KMS-11 (cell line): ENCODE results near the gene NFYA.

Source experiments
- H2AFZ ChIP-seq: fragments of 200-600 bp; sonication (generic); 2 replicates; pipeline ENCODE4 v1.6.1; 2016; ENCODE audit warnings: antibody characterized with exemption, mixed run types, low read depth
- H3K27ac ChIP-seq: fragments of 200-600 bp; sonication (generic); 2 replicates; pipeline ENCODE4 v1.6.1; 2016; ENCODE audit warnings: mild to moderate bottlenecking, mixed run types
- H3K27me3 ChIP-seq: fragments of 200-600 bp; sonication (generic); 2 replicates; pipeline ENCODE4 v1.6.1; 2017; ENCODE audit warnings: mild to moderate bottlenecking, low read depth, mixed run types, moderate library complexity; ENCODE audit not compliant: insufficient read depth
- H3K36me3 ChIP-seq: fragments of 200-600 bp; sonication (generic); 2 replicates; pipeline ENCODE4 v1.6.1; 2017; ENCODE audit warnings: mild to moderate bottlenecking, mixed run types; ENCODE audit not compliant: insufficient read depth
- H3K4me1 ChIP-seq: fragments of 200-600 bp; sonication (generic); 2 replicates; pipeline ENCODE4 v1.6.1; 2016; ENCODE audit warnings: mild to moderate bottlenecking, low read depth, mixed run types; ENCODE audit not compliant: poor library complexity, severe bottlenecking
- H3K4me2 ChIP-seq: fragments of 200-600 bp; sonication (generic); 2 replicates; pipeline ENCODE4 v1.7.0; 2016; ENCODE audit warnings: mild to moderate bottlenecking, mixed run types
- H3K4me3 ChIP-seq: fragments of 200-600 bp; sonication (generic); IDR thresholded peaks from 2 replicates; pipeline ENCODE4 v1.6.1; 2017; ENCODE audit warnings: low read depth, low read length, mixed read lengths; ENCODE audit not compliant: insufficient read depth
- H3K79me2 ChIP-seq: fragments of 200-600 bp; sonication (generic); 2 replicates; pipeline ENCODE4 v1.6.1; 2016; ENCODE audit warnings: low read depth, mixed run types; ENCODE audit not compliant: insufficient read depth
- H3K9ac ChIP-seq: fragments of 200-600 bp; sonication (generic); 2 replicates; pipeline ENCODE4 v1.6.1; 2016; ENCODE audit warnings: mild to moderate bottlenecking, mixed run types
- H4K20me1 ChIP-seq: fragments of 200-600 bp; sonication (generic); 2 replicates; pipeline ENCODE4 v1.6.1; 2016; ENCODE audit warnings: mild to moderate bottlenecking, mixed run types; ENCODE audit not compliant: insufficient read depth
- TF ChIP-seq, protein P1 (sequence below): fragments of 200-600 bp; sonication (generic); conservative IDR thresholded peaks from 2 replicates; pipeline ENCODE4 v1.6.1; 2017; ENCODE audit warnings: low read depth, mild to moderate bottlenecking, antibody characterized with exemption, low read length, moderate library complexity, mixed read lengths

Gene NFYA

DNA sequence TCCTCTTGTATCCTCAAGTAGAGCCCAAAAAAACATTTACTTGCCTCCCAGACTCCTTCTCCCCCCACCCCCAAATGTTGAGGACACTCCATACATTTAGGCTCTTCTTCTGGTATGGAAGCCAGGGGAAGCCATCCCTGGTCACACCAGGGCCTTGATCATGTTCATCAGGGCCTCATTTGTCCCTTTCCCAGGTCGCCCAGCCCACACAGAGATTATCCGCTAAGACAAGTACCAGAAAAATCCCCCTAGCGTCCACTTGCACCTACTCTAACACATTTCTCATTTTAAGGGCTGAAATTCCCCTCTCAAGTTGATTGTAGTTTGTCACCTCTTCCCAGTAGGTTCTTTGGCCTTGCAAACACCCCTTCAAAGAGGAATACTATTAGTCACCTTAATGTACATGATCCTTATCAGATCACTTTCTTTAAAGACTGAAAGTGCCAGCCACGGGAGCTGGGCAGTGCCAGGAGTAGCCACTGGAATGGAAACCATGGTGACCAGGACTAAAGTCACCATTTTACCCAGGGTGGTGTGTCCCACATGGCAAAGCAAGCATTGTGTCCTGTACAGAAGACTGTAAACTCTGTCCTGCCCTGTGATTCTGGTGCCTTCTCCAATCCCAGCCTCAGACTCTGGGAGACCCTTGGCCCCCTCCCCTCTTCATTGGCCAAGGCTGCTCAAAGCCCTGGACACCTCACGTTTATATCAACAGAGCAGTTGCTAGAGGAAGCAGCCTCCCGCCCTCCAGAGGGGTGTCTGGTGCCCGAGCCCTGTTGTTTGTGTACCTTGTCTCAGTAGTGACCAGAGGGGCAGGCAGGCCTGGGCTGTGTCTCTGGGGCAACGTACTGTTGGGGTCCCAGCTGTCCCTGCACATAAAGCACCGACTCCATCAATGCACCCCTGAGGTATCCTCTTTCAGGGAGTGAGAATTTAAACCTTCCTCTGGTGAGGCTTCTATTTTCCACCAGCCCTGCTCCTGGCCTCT, 24.7 kb upstream of the NFYA start:
- H3K4me1 ChIP-seq, result no peaks in the 10 kb centered on the region
- no peak overlapping the region for H3K9ac ChIP-seq
- H4K20me1 ChIP-seq, result no peaks in the 10 kb centered on the region
- H2AFZ ChIP-seq, result no peak overlapping the region
- no peak overlapping the region for H3K4me2 ChIP-seq
- no peaks in the 10 kb centered on the region for H3K27me3 ChIP-seq
- no peak overlapping the region for H3K4me3 ChIP-seq
- TF ChIP-seq, protein P1, sequence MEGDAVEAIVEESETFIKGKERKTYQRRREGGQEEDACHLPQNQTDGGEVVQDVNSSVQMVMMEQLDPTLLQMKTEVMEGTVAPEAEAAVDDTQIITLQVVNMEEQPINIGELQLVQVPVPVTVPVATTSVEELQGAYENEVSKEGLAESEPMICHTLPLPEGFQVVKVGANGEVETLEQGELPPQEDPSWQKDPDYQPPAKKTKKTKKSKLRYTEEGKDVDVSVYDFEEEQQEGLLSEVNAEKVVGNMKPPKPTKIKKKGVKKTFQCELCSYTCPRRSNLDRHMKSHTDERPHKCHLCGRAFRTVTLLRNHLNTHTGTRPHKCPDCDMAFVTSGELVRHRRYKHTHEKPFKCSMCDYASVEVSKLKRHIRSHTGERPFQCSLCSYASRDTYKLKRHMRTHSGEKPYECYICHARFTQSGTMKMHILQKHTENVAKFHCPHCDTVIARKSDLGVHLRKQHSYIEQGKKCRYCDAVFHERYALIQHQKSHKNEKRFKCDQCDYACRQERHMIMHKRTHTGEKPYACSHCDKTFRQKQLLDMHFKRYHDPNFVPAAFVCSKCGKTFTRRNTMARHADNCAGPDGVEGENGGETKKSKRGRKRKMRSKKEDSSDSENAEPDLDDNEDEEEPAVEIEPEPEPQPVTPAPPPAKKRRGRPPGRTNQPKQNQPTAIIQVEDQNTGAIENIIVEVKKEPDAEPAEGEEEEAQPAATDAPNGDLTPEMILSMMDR, result no peak
- H3K27ac ChIP-seq, result no peak overlapping the region
- H3K36me3 ChIP-seq, result no peaks in the 10 kb centered on the region
- no peaks in the 10 kb centered on the region for H3K79me2 ChIP-seq

DNA sequence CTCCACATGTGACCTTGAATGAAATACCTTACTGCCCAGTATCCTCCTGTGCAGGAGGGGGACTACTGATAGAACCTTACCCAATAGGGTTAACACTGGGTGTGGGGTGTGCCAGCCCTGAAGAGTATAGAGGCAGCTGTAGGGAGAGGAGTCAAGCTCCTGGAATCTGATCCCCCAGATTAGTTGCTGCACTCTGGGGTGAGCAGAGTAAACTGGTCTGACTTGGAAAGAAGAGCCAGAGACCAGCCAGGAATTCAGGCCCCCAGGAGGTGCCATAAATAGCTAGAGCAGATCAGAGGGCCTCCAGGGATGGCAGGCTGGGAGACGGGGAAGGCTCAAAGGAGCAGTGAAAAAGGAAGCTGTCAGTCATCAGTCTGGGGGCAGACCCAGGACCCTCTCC, 23.3 kb upstream of the NFYA start:
- no peaks in the 10 kb centered on the region for H3K27me3 ChIP-seq
- H3K4me3 ChIP-seq, result no peak overlapping the region
- no peaks in the 10 kb centered on the region for H3K79me2 ChIP-seq
- H3K9ac ChIP-seq, result no peak overlapping the region
- no peaks in the 10 kb centered on the region for H3K36me3 ChIP-seq
- H3K4me1 ChIP-seq, result no peaks in the 10 kb centered on the region
- H2AFZ ChIP-seq, result no peak overlapping the region
- H3K4me2 ChIP-seq, result no peak overlapping the region
- TF ChIP-seq, protein P1, result no peak
- no peaks in the 10 kb centered on the region for H4K20me1 ChIP-seq
- H3K27ac ChIP-seq, result no peak overlapping the region

DNA sequence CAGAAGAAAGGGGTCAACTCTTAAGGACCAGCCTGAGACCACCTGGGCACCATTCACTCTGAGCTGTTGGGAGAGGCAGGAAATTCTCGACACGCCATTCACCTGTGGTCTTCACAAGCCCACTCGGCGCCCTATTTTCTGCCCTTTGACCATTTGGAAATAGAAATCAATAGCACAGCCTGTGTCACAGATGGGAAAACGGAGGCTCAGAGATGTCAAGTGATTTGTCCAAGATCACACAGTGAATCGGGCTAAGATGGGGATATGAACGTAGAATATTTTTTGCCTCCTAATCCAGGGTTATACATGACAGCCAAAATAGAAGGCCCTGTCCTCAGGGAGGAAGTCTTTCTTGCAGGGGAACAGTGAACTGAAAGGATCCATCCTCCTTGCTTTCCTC, 22.8 kb upstream of the NFYA start:
- H3K4me2 ChIP-seq, result no peak overlapping the region

DNA sequence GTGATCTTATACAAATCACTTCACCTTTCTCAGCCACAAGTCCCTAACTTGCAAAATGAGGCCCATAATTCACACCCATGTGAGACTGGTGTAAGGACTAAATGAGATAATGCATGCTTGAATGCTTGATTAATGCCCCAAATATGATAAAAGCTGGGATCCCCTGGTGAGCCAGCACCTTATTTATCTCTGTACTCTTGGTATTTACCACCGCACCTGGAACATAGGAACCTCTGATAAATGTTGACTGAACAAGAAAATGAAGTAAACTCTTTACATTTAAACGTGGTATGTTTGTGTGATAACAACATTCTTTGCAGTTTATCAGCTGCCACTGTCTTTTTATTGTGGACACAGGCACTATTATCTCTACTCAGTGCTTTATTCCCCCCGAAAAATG, 22.2 kb upstream of the NFYA start:
- H4K20me1 ChIP-seq, result no peaks in the 10 kb centered on the region
- H3K36me3 ChIP-seq, result no peaks in the 10 kb centered on the region
- no peak overlapping the region for H3K27ac ChIP-seq
- H2AFZ ChIP-seq, result no peak overlapping the region
- TF ChIP-seq, protein P1, result no peak
- no peak overlapping the region for H3K9ac ChIP-seq
- H3K4me3 ChIP-seq, result no peak overlapping the region
- H3K4me1 ChIP-seq, result peaks cover 4% of the 10 kb centered on the region
- no peaks in the 10 kb centered on the region for H3K27me3 ChIP-seq
- H3K4me2 ChIP-seq, result no peak overlapping the region
- H3K79me2 ChIP-seq, result no peaks in the 10 kb centered on the region

More for the DNA sequence above, 22.8 kb upstream of the NFYA start:
- no peaks in the 10 kb centered on the region for H4K20me1 ChIP-seq
- H3K4me3 ChIP-seq, result no peak overlapping the region
- no peaks in the 10 kb centered on the region for H3K4me1 ChIP-seq
- no peaks in the 10 kb centered on the region for H3K27me3 ChIP-seq
- no peaks in the 10 kb centered on the region for H3K79me2 ChIP-seq
- H3K36me3 ChIP-seq, result no peaks in the 10 kb centered on the region
- H3K27ac ChIP-seq, result no peak overlapping the region
- H3K9ac ChIP-seq, result no peak overlapping the region
- TF ChIP-seq, protein P1, result no peak
- no peak overlapping the region for H2AFZ ChIP-seq
